Mucosa of rectum (tissue), 2 donors: ENCODE results near the gene IRS1.

Source experiments
- H3K27ac ChIP-seq, 2 donors: one replicate each; pipeline ENCODE4 v1.7.0; 2013; ENCODE audit warnings: inconsistent platforms in 2 of 2, low read depth in 2 of 2, low read length in 2 of 2
- H3K27me3 ChIP-seq, 2 donors: one replicate each; pipeline ENCODE4 v1.7.0; 2013; ENCODE audit warnings: low read length in 2 of 2; ENCODE audit not compliant: control insufficient read depth in 2 of 2, insufficient read depth in 2 of 2
- H3K36me3 ChIP-seq, 2 donors: one replicate each; pipeline ENCODE4 v1.7.0; 2013; ENCODE audit warnings: low read length in 2 of 2; ENCODE audit not compliant: control insufficient read depth in 2 of 2, insufficient read depth in 2 of 2
- H3K4me1 ChIP-seq, 2 donors: one replicate each; pipeline ENCODE4 v1.7.0; 2013; ENCODE audit warnings: low read length in 2 of 2, mild to moderate bottlenecking in 1 of 2; ENCODE audit not compliant: control insufficient read depth in 2 of 2, insufficient read depth in 2 of 2
- H3K4me3 ChIP-seq, 2 donors: one replicate each; pipeline ENCODE4 v1.7.0; 2013; ENCODE audit warnings: low read length in 2 of 2
- H3K9ac ChIP-seq, 2 donors: one replicate each; pipeline ENCODE4 v1.7.0; 2013; ENCODE audit warnings: low read length in 2 of 2, low read depth in 1 of 2, mild to moderate bottlenecking in 1 of 2
- H3K9me3 ChIP-seq, 2 donors: one replicate each; pipeline ENCODE4 v1.7.0; 2013; ENCODE audit warnings: low read length in 2 of 2; ENCODE audit not compliant: control insufficient read depth in 2 of 2
- donor health status: healthy.
- donor health status: Normal muscosa, but diverticular disease.

Gene IRS1

DNA sequence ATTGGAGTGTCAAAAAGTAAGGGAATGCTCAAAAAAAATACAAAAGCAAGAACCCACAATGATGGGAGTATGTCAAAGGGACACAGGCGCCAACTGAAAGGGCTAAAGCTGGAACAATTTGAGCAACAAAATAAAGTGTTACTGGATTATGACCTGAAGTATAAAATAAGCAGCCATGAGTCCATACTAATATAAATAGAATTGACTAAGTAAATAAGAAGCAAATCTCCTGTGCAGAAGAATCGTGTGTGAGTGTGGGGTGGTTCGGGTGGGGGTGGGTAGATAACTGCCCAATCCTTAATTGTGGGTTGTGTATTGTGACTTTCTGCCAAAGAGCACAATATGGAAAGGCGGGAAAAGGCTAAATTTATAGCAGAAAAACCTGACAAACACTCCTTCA is 23.5 kb downstream of the IRS1 start:
- no peak overlapping the region for H3K27ac ChIP-seq
- no peak overlapping the region for H3K9ac ChIP-seq
- peaks cover 0 to 3% of the 10 kb centered on the region in 2 donors for H3K9me3 ChIP-seq
- peaks cover 20 to 23% of the 10 kb centered on the region in 2 donors for H3K4me1 ChIP-seq
- no peaks in the 10 kb centered on the region for H3K27me3 ChIP-seq
- no peaks in the 10 kb centered on the region for H3K36me3 ChIP-seq
- H3K4me3 ChIP-seq: no peak overlapping the region

DNA sequence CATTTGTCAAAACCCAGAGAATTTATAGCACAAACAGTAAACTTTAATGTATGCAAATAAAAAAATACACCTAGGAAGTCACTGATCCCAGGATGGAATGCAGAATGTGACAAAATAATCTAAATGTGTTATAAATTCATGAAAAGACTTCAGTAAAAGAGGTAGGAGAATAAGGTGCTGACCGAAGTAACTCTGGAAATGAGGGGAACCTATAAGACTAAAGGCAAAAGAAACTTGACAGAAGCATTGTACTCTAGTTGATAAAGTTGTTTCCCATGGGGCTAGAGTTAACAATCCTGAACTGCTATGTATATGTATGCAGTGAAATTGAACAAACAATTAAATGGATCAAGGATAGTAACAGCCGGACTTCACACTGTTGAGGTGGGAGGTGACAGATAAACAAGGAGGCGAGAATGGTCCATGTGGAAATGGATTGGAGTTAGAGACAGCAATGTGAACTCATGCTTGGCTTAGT is 24.5 kb downstream of the IRS1 start:
- Histone ChIP-seq H3K36me3 (no peaks in the 10 kb centered on the region), H3K4me1 (peaks cover 20 to 27% of the 10 kb centered on the region in 2 donors), H3K9me3 (peaks cover 0 to 3% of the 10 kb centered on the region in 2 donors), H3K9ac (no peak overlapping the region), H3K27me3 (no peaks in the 10 kb centered on the region), H3K27ac (no peak overlapping the region), H3K4me3 (no peak overlapping the region)

- Histone ChIP-seq H3K36me3 (no peaks in the 10 kb centered on the region), H3K4me3 (no peak overlapping the region), H3K4me1 (peaks cover 20 to 27% of the 10 kb centered on the region in 2 donors), H3K27ac (peak overlapping the region; percentile 40 to 52), H3K27me3 (no peaks in the 10 kb centered on the region), H3K9me3 (peaks cover 0 to 3% of the 10 kb centered on the region in 2 donors), H3K9ac (no peak overlapping the region)
These were observed 26.3 kb downstream of the IRS1 start for GRCh38 chr2:226773291-226773690.

DNA sequence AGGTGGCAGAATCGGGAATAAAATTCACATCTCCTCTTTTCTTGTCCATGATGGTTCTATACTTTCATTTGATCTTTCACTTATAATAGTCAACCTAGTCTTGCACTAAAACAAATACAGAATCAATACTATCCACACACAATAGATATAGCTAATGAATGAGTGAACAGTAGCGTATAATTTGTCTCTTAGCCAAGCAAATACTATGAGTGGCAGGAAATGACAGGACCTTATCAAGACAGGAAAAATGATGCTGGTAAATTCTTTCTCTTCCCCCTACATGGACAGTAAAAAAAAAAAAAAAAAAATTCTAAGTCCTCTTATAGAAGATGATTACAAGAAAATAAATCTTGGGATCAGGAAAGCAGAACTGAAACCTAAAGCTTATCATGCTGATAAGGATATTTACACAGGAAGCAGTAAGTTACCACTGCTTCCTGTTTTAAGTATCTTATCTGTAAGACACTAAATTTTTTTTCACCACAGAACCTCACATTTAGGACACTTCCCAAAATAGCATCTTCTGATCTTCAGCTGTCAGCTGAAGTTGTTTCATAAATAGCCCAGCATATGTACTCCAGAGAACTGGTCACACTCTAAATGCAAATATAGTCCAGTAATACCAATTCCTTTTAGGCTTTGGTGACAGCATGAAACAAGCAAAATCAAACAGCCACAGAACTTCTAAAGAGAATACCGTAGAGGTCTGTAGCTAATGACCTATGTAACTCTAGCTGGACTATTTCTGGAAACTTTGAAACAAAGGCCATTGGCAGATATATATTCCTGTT is 27.0 kb downstream of the IRS1 start:
- H3K4me1 ChIP-seq: peaks cover 20 to 27% of the 10 kb centered on the region in 2 donors
- H3K9me3 ChIP-seq: peaks cover 0 to 3% of the 10 kb centered on the region in 2 donors
- peak overlapping the region in 1 of 2 donors; percentile 32 for H3K4me3 ChIP-seq
- peak overlapping the region; percentile 34 to 40 for H3K27ac ChIP-seq
- peak overlapping the region in 1 of 2 donors; percentile 9 for H3K9ac ChIP-seq
- no peaks in the 10 kb centered on the region for H3K27me3 ChIP-seq
- H3K36me3 ChIP-seq: no peaks in the 10 kb centered on the region

GRCh38 chr2:226771067-226771466 is 28.6 kb downstream of the IRS1 start:
- Histone ChIP-seq H3K36me3 (no peaks in the 10 kb centered on the region), H3K9me3 (peaks cover 0 to 3% of the 10 kb centered on the region in 2 donors), H3K4me3 (peak overlapping the region in 1 of 2 donors; percentile 38), H3K9ac (no peak overlapping the region), H3K27me3 (no peaks in the 10 kb centered on the region), H3K27ac (peak overlapping the region in 1 of 2 donors; percentile 57), H3K4me1 (peaks cover 20 to 27% of the 10 kb centered on the region in 2 donors)

DNA sequence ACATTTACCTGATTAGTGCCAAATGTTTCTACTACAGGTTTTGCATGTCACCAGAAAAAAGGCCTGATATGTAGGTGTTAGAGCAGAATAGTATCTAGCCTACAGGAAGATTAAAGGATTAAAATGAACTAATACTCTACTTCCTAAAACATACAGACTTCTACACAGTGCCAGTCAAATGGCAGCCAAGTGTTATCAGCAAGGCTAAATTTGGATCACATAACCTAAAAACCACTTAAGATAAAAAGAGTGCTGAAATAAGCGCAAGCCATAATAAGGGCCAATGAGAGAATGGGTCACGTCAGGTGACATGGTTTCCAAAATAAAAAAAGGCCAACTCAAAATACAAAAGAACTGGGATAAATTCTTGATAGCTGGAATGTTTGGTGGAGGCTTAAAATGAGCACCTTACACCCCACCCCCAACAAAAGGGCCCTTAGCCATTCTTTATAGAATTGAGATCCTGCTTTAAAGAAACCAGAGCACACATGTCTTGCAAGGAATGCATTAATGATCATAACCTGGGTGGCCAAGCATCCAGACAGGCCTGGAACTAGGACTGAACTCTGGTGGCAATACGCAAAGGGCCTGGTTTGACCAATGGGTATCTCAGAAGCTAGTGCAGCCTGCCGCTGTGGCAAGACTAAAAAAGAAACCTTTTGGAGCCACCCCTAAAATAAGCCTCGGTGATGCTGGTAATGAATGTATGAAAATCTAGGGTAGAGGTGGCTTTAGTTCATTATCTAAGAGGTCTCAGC is 32.4 kb downstream of the IRS1 start:
- no peak overlapping the region for H3K27ac ChIP-seq
- H3K4me1 ChIP-seq: peaks cover 0 to 13% of the 10 kb centered on the region in 2 donors
- no peak overlapping the region for H3K9ac ChIP-seq

DNA sequence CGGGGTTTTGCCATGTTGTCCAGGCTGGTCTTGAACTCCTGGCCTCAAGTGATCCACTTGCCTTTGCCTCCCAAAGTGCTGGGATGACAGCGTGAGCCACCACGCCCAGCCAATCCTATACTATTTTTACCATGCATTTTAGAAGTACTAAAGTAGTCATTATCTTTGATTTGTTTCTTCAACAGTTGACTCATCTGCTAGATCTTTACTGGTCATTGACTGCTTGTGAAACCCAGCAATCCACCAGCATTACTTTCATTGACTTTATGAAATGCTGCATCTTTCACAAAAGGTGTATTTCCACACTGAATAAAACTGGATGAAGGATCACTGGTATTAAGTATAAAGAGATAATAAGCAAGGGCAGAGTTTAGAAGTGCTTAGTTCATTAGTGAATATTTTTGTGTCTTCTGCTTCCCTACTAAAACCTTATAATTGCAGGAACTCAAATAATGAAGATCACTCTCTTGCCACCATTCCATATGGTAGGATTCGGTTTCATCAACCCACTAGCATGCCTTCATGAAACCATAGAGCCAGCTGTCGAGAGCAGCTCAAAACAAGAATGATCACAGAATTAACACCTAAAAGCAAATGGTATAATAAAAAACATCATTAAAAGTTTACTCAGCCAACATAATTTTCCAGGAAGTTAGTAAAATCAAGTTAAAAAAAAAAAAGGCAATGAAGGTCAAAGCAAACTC is 33.1 kb downstream of the IRS1 start:
- H3K4me1 ChIP-seq: peaks cover 0 to 6% of the 10 kb centered on the region in 2 donors
- H3K36me3 ChIP-seq: no peaks in the 10 kb centered on the region
- no peak overlapping the region for H3K27ac ChIP-seq
- H3K9ac ChIP-seq: no peak overlapping the region
- H3K27me3 ChIP-seq: no peaks in the 10 kb centered on the region
- H3K4me3 ChIP-seq: no peak overlapping the region
- no peaks in the 10 kb centered on the region for H3K9me3 ChIP-seq

More for the DNA sequence above, 32.4 kb downstream of the IRS1 start:
- no peaks in the 10 kb centered on the region for H3K9me3 ChIP-seq
- no peaks in the 10 kb centered on the region for H3K27me3 ChIP-seq
- H3K4me3 ChIP-seq: no peak overlapping the region
- H3K36me3 ChIP-seq: no peaks in the 10 kb centered on the region

GRCh38 chr2:226763320-226763719 is 36.3 kb downstream of the IRS1 start:
- Histone ChIP-seq H3K27ac (no peak overlapping the region), H3K27me3 (no peaks in the 10 kb centered on the region), H3K4me1 (peaks cover 0 to 3% of the 10 kb centered on the region in 2 donors), H3K4me3 (no peak overlapping the region), H3K36me3 (no peaks in the 10 kb centered on the region), H3K9ac (no peak overlapping the region), H3K9me3 (no peaks in the 10 kb centered on the region)

DNA sequence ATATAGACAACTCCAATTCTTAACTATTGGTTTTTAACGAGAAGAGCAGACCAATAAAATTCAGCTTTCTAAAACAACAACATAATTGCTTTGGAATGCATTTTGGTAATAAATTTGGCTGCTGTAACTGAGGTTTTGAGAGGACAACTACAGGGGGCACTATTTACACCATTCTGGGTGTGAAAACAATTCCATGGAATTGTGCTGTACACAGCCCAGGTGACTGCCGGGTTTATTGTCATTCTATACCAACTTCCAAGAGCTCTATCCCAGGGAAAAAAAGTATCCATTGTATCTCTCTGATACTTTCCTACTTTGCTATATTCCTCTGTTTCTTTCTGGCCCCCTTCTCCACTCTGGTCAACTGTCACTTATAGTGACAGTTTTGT is 38.4 kb downstream of the IRS1 start:
- no peak overlapping the region for H3K4me3 ChIP-seq
- no peak overlapping the region for H3K9ac ChIP-seq
- H3K9me3 ChIP-seq: no peaks in the 10 kb centered on the region
- peaks cover 0 to 3% of the 10 kb centered on the region in 2 donors for H3K4me1 ChIP-seq
- H3K36me3 ChIP-seq: no peaks in the 10 kb centered on the region
- H3K27ac ChIP-seq: no peak overlapping the region
- no peaks in the 10 kb centered on the region for H3K27me3 ChIP-seq
